C4-2B (cell line): ENCODE measurements around the gene NR6A1.

ENCODE experiments used
- H3K27ac ChIP-seq: fragments of 450-650 bp; 2 replicates; pipeline ENCODE4 v1.5.1; 2017
- CTCF ChIP-seq: fragments of 450-650 bp; conservative IDR thresholded peaks from 2 replicates; pipeline ENCODE4 v1.5.1; 2017; ENCODE audit warnings: mild to moderate bottlenecking
- ZFX ChIP-seq: fragments of 450-650 bp; IDR thresholded peaks from 2 replicates; pipeline ENCODE4 v1.6.1; 2017

NR6A1 gene

GRCh38 chr9:124659099-124659659, 111.9 kb downstream of the NR6A1 start:
- H3K27ac ChIP-seq, result peak overlapping the region; percentile 71
- no peak for TF ChIP-seq ZFX
- TF ChIP-seq CTCF, result no peak

- H3K27ac ChIP-seq, result peak overlapping the region; percentile 71
- TF ChIP-seq ZFX, result no peak
- TF ChIP-seq CTCF, result no peak
Observed at GRCh38 chr9:124658165-124659017, 112.7 kb downstream of the NR6A1 start.

GRCh38 chr9:124657516-124657915, 113.6 kb downstream of the NR6A1 start:
- H3K27ac ChIP-seq, result no peak overlapping the region

GRCh38 chr9:124654431-124654830, 116.7 kb downstream of the NR6A1 start:
- no peak for TF ChIP-seq ZFX
- no peak for TF ChIP-seq CTCF
- no peak overlapping the region for H3K27ac ChIP-seq

More at GRCh38 chr9:124657516-124657915, 113.6 kb downstream of the NR6A1 start:
- TF ChIP-seq CTCF (no peak), ZFX (no peak)

GRCh38 chr9:124652615-124653393, 118.3 kb downstream of the NR6A1 start:
- no peak for TF ChIP-seq CTCF
- no peak for TF ChIP-seq ZFX
- no peak overlapping the region for H3K27ac ChIP-seq

- no peak overlapping the region for H3K27ac ChIP-seq
- no peak for TF ChIP-seq ZFX
- TF ChIP-seq CTCF, result no peak
Observed at GRCh38 chr9:124652203-124652602, 118.9 kb downstream of the NR6A1 start.

GRCh38 chr9:124645274-124645673, 125.8 kb downstream of the NR6A1 start:
- no peak overlapping the region for H3K27ac ChIP-seq
- TF ChIP-seq CTCF (no peak), ZFX (no peak)
